H9 (cell line): ENCODE results near the gene MSRB2. TPM values are rescaled to one million over a fixed set of nuclear protein-coding genes. Genes with fewer than 3 reads are reported as not detected.

Source experiments
- DNase-seq: peaks from one replicate; pipeline ENCODE4 v3.0.0-alpha.2; 2017
- H2AFZ ChIP-seq: one replicate; pipeline ENCODE4 v1.6.1; 2013; ENCODE audit warnings: mild to moderate bottlenecking, low read length, control low read depth, moderate library complexity
- H2AK5ac ChIP-seq: 2 replicates; pipeline ENCODE4 v1.6.1; 2013; ENCODE audit warnings: low read length, control low read depth, mixed read lengths; ENCODE audit not compliant: insufficient read length
- H2BK120ac ChIP-seq: one replicate; pipeline ENCODE4 v1.6.1; 2013; ENCODE audit warnings: low read depth, mild to moderate bottlenecking, low read length, control low read depth, inconsistent platforms; ENCODE audit not compliant: poor library complexity, severe bottlenecking
- H2BK12ac ChIP-seq: 2 replicates; pipeline ENCODE4 v1.6.1; 2013; ENCODE audit warnings: low read length, control low read depth, mixed read lengths, low read depth; ENCODE audit not compliant: insufficient read length
- H2BK15ac ChIP-seq: 2 replicates; pipeline ENCODE4 v1.6.1; 2013; ENCODE audit warnings: low read depth, low read length, control low read depth
- H2BK20ac ChIP-seq: one replicate; pipeline ENCODE4 v1.6.1; 2013; ENCODE audit warnings: low read depth, mild to moderate bottlenecking, low read length, control low read depth, inconsistent platforms; ENCODE audit not compliant: poor library complexity, severe bottlenecking
- H2BK5ac ChIP-seq: 2 replicates; pipeline ENCODE4 v1.6.1; 2013; ENCODE audit warnings: low read length, control low read depth, mixed read lengths; ENCODE audit not compliant: insufficient read length
- H3K14ac ChIP-seq: 2 replicates; pipeline ENCODE4 v1.6.1; 2013; ENCODE audit warnings: low read length, control low read depth; ENCODE audit not compliant: insufficient read depth
- H3K18ac ChIP-seq: 2 replicates; pipeline ENCODE4 v1.6.1; 2013; ENCODE audit warnings: low read depth, mild to moderate bottlenecking, mixed read lengths, low read length, control low read depth; ENCODE audit not compliant: insufficient read length
- H3K23ac ChIP-seq: 2 replicates; pipeline ENCODE4 v1.6.1; 2013; ENCODE audit warnings: low read length, control low read depth, mixed read lengths, low read depth; ENCODE audit not compliant: insufficient read length
- H3K23me2 ChIP-seq: 2 replicates; pipeline ENCODE4 v1.6.1; 2013; ENCODE audit warnings: low read depth, mild to moderate bottlenecking, mixed read lengths, low read length, control low read depth; ENCODE audit not compliant: insufficient read length, poor library complexity, severe bottlenecking
- H3K27ac ChIP-seq: 2 replicates; pipeline ENCODE4 v1.5.1; 2013; ENCODE audit warnings: low read length, control low read depth, mixed read lengths, low read depth; ENCODE audit not compliant: insufficient read length
- H3K27me3 ChIP-seq: 2 replicates; pipeline ENCODE4 v1.6.1; 2013; ENCODE audit warnings: low read length, control low read depth, inconsistent platforms; ENCODE audit not compliant: insufficient read depth
- H3K4ac ChIP-seq: 2 replicates; pipeline ENCODE4 v1.6.1; 2013; ENCODE audit warnings: low read depth, mild to moderate bottlenecking, control low read depth, inconsistent platforms, low read length, moderate library complexity
- H3K4me1 ChIP-seq: 2 replicates; pipeline ENCODE4 v1.6.1; 2013; ENCODE audit warnings: low read length, control low read depth, inconsistent platforms; ENCODE audit not compliant: insufficient read depth
- H3K4me2 ChIP-seq: 2 replicates; pipeline ENCODE4 v1.6.1; 2013; ENCODE audit warnings: low read length, control low read depth, mixed read lengths; ENCODE audit not compliant: insufficient read length, insufficient read depth
- H3K56ac ChIP-seq: 2 replicates; pipeline ENCODE4 v1.6.1; 2013; ENCODE audit warnings: low read depth, mild to moderate bottlenecking, mixed read lengths, low read length, control low read depth; ENCODE audit not compliant: insufficient read length
- H3K79me1 ChIP-seq: 2 replicates; pipeline ENCODE4 v1.6.1; 2013; ENCODE audit warnings: low read depth, mild to moderate bottlenecking, moderate library complexity, low read length, control low read depth, inconsistent platforms; ENCODE audit not compliant: insufficient read depth, poor library complexity, severe bottlenecking
- H3K79me2 ChIP-seq: 2 replicates; pipeline ENCODE4 v1.6.1; 2013; ENCODE audit warnings: low read length, control low read depth, inconsistent platforms; ENCODE audit not compliant: insufficient read depth
- H3K9ac ChIP-seq: 2 replicates; pipeline ENCODE4 v1.6.1; 2013; ENCODE audit warnings: low read length, control low read depth, mixed read lengths; ENCODE audit not compliant: insufficient read length; ENCODE audit errors: extremely low read depth
- H3K9me3 ChIP-seq: one replicate; pipeline ENCODE4 v1.6.1; 2013; ENCODE audit warnings: low read depth, low read length, inconsistent platforms; ENCODE audit not compliant: control insufficient read depth
- H3T11ph ChIP-seq: one replicate; pipeline ENCODE4 v1.6.1; 2013; ENCODE audit warnings: mild to moderate bottlenecking, low read length, control low read depth, inconsistent platforms
- H4K20me1 ChIP-seq: one replicate; pipeline ENCODE4 v1.6.1; 2013; ENCODE audit not compliant: control insufficient read depth, insufficient read length, insufficient read depth
- H4K5ac ChIP-seq: 2 replicates; pipeline ENCODE4 v1.6.1; 2013; ENCODE audit warnings: low read depth, mild to moderate bottlenecking, mixed read lengths, low read length, control low read depth; ENCODE audit not compliant: insufficient read length
- H4K8ac ChIP-seq: replicated peaks from 2 replicates; pipeline ENCODE4 v1.6.1; 2013; ENCODE audit warnings: low read length, control low read depth, mixed read lengths, low read depth; ENCODE audit not compliant: insufficient read length
- H4K91ac ChIP-seq: 2 replicates; pipeline ENCODE4 v1.6.1; 2013; ENCODE audit warnings: low read depth, mild to moderate bottlenecking, moderate library complexity, mixed read lengths, low read length, control low read depth; ENCODE audit not compliant: insufficient read length
- H3K27ac Mint-ChIP-seq, 3 experiments: 2 replicates in 2 of 3; 3 replicates in 1 of 3; pipeline ENCODE4 v1.8.0; 2020 to 2021; ENCODE audit warnings: mixed read lengths in 3 of 3, mild to moderate bottlenecking in 1 of 3, moderate library complexity in 1 of 3
- H3K27me3 Mint-ChIP-seq: 2 replicates; pipeline ENCODE4 v1.8.0; 2021; ENCODE audit warnings: low read depth, mild to moderate bottlenecking, moderate library complexity, mixed read lengths
- H3K36me3 Mint-ChIP-seq, 3 experiments: 2 replicates in 2 of 3; 3 replicates in 1 of 3; pipeline ENCODE4 v1.8.0; 2020 to 2021; ENCODE audit warnings: low read depth in 3 of 3, mixed read lengths in 3 of 3; ENCODE audit not compliant: insufficient read depth in 1 of 3
- H3K4me1 Mint-ChIP-seq, 2 experiments: 2 replicates each; pipeline ENCODE4 v1.8.0; 2020; ENCODE audit warnings: mixed read lengths in 2 of 2
- H3K4me3 Mint-ChIP-seq, 2 experiments: 2 replicates in 1 of 2; 3 replicates in 1 of 2; pipeline ENCODE4 v1.8.0; 2020 to 2021; ENCODE audit warnings: mild to moderate bottlenecking in 2 of 2, mixed read lengths in 2 of 2, moderate library complexity in 1 of 2
- H3K9me3 Mint-ChIP-seq, 2 experiments: 2 replicates in 1 of 2; 3 replicates in 1 of 2; pipeline ENCODE4 v1.8.0; 2020; ENCODE audit warnings: mild to moderate bottlenecking in 2 of 2, mixed read lengths in 2 of 2, moderate library complexity in 1 of 2
- CTCF ChIP-seq: fragments of 200-600 bp; sonication (generic); conservative IDR thresholded peaks from 3 replicates; pipeline ENCODE4 v1.8.0; 2021; ENCODE audit warnings: antibody characterized with exemption, mild to moderate bottlenecking
- WGBS: extraction: QIAGEN DNeasy Blood & Tissue Kit; methylation state at CpG from one replicate; pipeline ENCODE4 v1.1.7; 2013; ENCODE audit warnings: missing lambda C conversion rate, low lambda C conversion rate, mixed read lengths; ENCODE audit not compliant: insufficient read length; ENCODE audit errors: extremely low coverage; 5-methylcytosine and 5-hydroxymethylcytosine counted together
- total RNA-seq: library from RNA; stranded (reverse); gene quantifications from 2 replicates; pipeline ENCODE4 v1.2.1, GENCODE V29; 2021

Gene MSRB2
- total RNA-seq, 1 experiment from 2014 or later = 18.0 TPM

GRCh38 chr10:23046027-23046426 lies 49.4 kb upstream of the MSRB2 start:
- WGBS = no CpG with 5 or more reads among the region's 4 CpGs
- Histone ChIP-seq H4K8ac (no peak overlapping the region), H2BK12ac (no peak overlapping the region), H3K9me3 (no peaks in the 10 kb centered on the region), H3K79me2 (no peaks in the 10 kb centered on the region), H2AFZ (no peak overlapping the region), H3K23ac (no peak overlapping the region), H3K23me2 (no peaks in the 10 kb centered on the region), H2BK5ac (no peak overlapping the region), H3K56ac (no peak overlapping the region), H3K27ac (no peak overlapping the region), H2BK15ac (no peak overlapping the region), H4K91ac (no peak overlapping the region), H4K5ac (no peak overlapping the region), H3K14ac (no peak overlapping the region), H2AK5ac (no peak overlapping the region), H4K20me1 (no peaks in the 10 kb centered on the region), H2BK120ac (no peak overlapping the region), H3K18ac (no peak overlapping the region), H3K4me2 (no peak overlapping the region), H3K27me3 (no peaks in the 10 kb centered on the region), H3K79me1 (no peaks in the 10 kb centered on the region), H2BK20ac (no peak overlapping the region), H3K4me1 (no peaks in the 10 kb centered on the region; the same call in 1 of the 2 replicates), H3K4ac (no peak overlapping the region), H3T11ph (no peak overlapping the region), H3K9ac (no peak overlapping the region)
- Mint-ChIP-seq H3K4me3 (no peak overlapping the region), H3K36me3 (no peaks in the 10 kb centered on the region), H3K27me3 (no peaks in the 10 kb centered on the region), H3K4me1 (peaks cover under 1 to 3% of the 10 kb centered on the region in 2 experiments; a peak in 3 of 4 replicates), H3K27ac (no peak overlapping the region), H3K9me3 (no peaks in the 10 kb centered on the region)
- no peak for DNase-seq
- TF ChIP-seq CTCF = no peak
